Suprapubic skin (tissue), 4 donors: Measurements from ENCODE around the gene PFKP. TPM values are rescaled to one million over a fixed set of nuclear protein-coding genes. Genes with fewer than 3 reads are reported as not detected.

Source experiments
- DNase-seq, 2 donors: peaks; one replicate each; pipeline ENCODE4 v3.0.0-alpha.2; 2019; ENCODE audit warnings: low spot score in 2 of 2
- H3K27ac ChIP-seq: fragments of 200-600 bp; sonication (generic); one replicate; pipeline ENCODE4 v1.5.1; 2019
- H3K27me3 ChIP-seq: fragments of 200-600 bp; sonication (generic); one replicate; pipeline ENCODE4 v1.5.1; 2019
- H3K36me3 ChIP-seq: fragments of 200-600 bp; sonication (generic); one replicate; pipeline ENCODE4 v1.5.1; 2019
- H3K4me1 ChIP-seq: fragments of 200-600 bp; sonication (generic); one replicate; pipeline ENCODE4 v1.5.1; 2019
- H3K4me3 ChIP-seq: fragments of 200-600 bp; sonication (generic); one replicate; pipeline ENCODE4 v1.5.1; 2019; ENCODE audit warnings: mild to moderate bottlenecking
- H3K9me3 ChIP-seq: fragments of 200-600 bp; sonication (generic); one replicate; pipeline ENCODE4 v1.5.1; 2019
- EP300 ChIP-seq: sonication (generic); formaldehyde crosslinking; IDR thresholded peaks from one replicate; pipeline ENCODE4 v1.6.1; 2017; ENCODE audit warnings: antibody characterized with exemption
- POLR2A ChIP-seq, 2 donors: fragments of 450-650 bp; IDR thresholded peaks; one replicate each; pipeline ENCODE4 v1.6.1; 2017; ENCODE audit warnings: antibody characterized with exemption in 2 of 2, mild to moderate bottlenecking in 2 of 2, moderate library complexity in 2 of 2
- POLR2AphosphoS5 ChIP-seq, 3 donors: sonication (generic); formaldehyde crosslinking; IDR thresholded peaks; one replicate each; pipeline ENCODE4 v1.6.1; 2017; ENCODE audit warnings: antibody characterized with exemption in 3 of 3
- WGBS: methylation state at CpG from one replicate; pipeline ENCODE4 v1.1.5; 2018; 5-methylcytosine and 5-hydroxymethylcytosine counted together
- total RNA-seq, 4 donors: library from RNA; depleted of rRNA; stranded (reverse); fragments of >200 nt; gene quantifications; one replicate each; pipeline ENCODE4 v1.1.0, GENCODE V29; 2016
- TF ChIP-seq, protein P1 (sequence below), 2 donors: fragments of 200-600 bp in 1 of 2; fragments of 450-650 bp in 1 of 2; sonication (generic) in 1 of 2; IDR thresholded peaks; one replicate each; pipeline ENCODE4 v1.5.1; 2016 to 2019; ENCODE audit warnings: antibody characterized with exemption in 2 of 2, mild to moderate bottlenecking in 1 of 2, moderate library complexity in 1 of 2

Gene PFKP
- total RNA-seq, 4 donors from 2014 or later: 36.7 to 58.9 (median 44.7) TPM

DNA sequence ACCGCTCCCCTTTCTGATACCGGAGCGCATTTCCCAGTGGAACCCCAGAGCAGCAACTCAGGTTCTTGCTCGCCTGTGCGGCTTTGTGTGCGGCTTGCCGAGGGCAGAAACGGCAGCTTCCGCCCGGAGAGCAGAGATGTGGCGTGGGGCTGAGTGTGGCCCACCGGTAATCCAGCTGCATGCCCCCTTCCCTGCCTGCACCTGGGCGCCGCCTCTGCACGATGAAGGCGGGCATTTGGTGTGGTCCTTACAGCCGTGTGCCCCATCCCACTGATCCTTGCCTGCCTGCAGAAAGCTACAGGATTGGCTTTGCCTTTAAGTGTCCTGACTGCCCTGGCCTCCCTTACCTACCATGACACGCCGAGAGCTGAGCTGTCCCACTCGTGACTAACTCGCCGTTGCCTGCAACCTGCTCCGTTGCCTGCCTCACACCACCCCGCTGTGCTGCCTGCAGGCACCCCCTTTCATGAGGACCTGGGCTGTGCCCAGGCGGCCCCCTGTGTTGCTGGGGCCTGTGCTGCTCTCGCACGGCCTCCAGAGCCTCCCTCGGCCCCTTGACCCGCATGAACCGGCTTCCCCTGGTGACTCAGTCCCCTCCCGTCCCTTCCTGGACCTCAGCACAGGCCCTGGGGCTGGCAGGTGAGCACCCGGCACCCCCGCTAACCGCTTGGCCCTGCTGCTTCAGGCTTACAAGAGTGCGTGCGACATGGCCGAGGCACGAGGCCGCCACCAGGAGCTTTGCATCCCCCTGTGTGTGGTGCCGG is 57.2 kb downstream of the PFKP start:
- 91% methylated on average over 27 of the region's 40 CpGs for WGBS
- Histone ChIP-seq H3K27me3 (no peaks in the 10 kb centered on the region), H3K36me3 (peaks cover 31% of the 10 kb centered on the region), H3K4me1 (peaks cover 14% of the 10 kb centered on the region), H3K27ac (no peak overlapping the region), H3K9me3 (no peaks in the 10 kb centered on the region), H3K4me3 (no peak overlapping the region)
- no peak for TF ChIP-seq POLR2A (IDR thresholded peaks at IDR 0.05)
- no peak for TF ChIP-seq EP300
- TF ChIP-seq, protein P1, sequence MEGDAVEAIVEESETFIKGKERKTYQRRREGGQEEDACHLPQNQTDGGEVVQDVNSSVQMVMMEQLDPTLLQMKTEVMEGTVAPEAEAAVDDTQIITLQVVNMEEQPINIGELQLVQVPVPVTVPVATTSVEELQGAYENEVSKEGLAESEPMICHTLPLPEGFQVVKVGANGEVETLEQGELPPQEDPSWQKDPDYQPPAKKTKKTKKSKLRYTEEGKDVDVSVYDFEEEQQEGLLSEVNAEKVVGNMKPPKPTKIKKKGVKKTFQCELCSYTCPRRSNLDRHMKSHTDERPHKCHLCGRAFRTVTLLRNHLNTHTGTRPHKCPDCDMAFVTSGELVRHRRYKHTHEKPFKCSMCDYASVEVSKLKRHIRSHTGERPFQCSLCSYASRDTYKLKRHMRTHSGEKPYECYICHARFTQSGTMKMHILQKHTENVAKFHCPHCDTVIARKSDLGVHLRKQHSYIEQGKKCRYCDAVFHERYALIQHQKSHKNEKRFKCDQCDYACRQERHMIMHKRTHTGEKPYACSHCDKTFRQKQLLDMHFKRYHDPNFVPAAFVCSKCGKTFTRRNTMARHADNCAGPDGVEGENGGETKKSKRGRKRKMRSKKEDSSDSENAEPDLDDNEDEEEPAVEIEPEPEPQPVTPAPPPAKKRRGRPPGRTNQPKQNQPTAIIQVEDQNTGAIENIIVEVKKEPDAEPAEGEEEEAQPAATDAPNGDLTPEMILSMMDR (IDR thresholded peaks at IDR 0.05): no peak
- TF ChIP-seq POLR2AphosphoS5 (IDR thresholded peaks at IDR 0.05): no peak
- DNase-seq: no peak

DNA sequence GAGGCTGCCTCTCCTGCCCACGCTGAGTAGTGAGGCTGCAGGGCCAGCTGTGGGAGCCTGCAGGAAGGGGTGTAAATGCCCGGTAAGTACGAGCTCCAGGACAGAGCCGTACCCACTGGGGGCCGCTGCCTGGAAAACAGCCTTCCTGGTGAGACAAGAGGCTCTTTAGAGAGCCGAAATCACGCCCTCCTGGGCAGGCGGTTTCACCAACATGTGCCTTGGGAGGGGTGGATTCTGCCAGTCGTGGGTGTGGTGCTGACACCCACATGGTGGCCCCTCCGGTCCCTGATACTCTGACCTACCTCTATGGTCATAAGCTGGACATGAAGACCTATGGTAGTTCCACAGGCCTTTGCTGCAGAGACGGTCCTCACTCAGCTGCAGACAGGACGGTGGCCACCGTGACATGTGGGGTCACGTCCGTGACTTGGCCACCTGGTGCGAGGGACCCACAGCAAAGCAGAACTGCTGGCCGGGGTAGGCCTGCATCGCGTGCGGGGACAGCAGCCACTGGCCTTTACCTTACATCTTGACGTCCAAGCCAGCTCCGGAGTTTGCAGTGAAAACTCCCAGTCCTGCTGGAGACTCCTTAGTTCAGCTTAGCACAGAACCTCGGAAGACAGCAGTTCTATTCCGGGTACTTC is 58.3 kb downstream of the PFKP start:
- peaks cover 36% of the 10 kb centered on the region for H3K36me3 ChIP-seq
- H3K4me3 ChIP-seq: no peak overlapping the region
- H3K27ac ChIP-seq: no peak overlapping the region
- H3K4me1 ChIP-seq: peaks cover 14% of the 10 kb centered on the region
- DNase-seq: no peak
- no peaks in the 10 kb centered on the region for H3K9me3 ChIP-seq
- no peak for TF ChIP-seq POLR2AphosphoS5 (IDR thresholded peaks at IDR 0.05)
- no peak for TF ChIP-seq POLR2A (IDR thresholded peaks at IDR 0.05)
- no peak for TF ChIP-seq EP300
- TF ChIP-seq, protein P1 (IDR thresholded peaks at IDR 0.05): no peak
- 97% methylated on average over 6 of the region's 24 CpGs for WGBS
- no peaks in the 10 kb centered on the region for H3K27me3 ChIP-seq

DNA sequence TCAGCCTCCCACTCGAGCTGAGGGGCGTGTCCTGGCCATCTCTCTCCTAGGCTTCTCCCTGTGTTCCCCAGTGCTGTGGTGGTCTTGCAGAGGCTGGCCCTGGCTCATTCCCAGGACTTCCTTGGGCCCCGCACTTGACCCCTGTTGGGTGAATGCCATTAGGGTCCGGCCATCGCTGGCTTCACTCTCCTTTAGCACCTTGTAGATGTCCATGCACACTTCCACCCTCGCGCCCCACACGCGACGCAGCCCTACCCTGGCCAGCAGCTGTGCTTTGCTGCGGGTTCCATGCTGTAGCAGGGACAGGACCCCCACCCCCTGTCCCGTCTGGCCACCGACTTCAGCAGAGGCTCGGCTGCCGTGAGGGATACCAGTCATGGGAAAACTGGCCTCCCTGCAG is 58.9 kb downstream of the PFKP start:
- no peaks in the 10 kb centered on the region for H3K27me3 ChIP-seq
- no peak overlapping the region for H3K27ac ChIP-seq
- no peak for TF ChIP-seq EP300
- TF ChIP-seq POLR2A (IDR thresholded peaks at IDR 0.05): no peak
- TF ChIP-seq, protein P1 (IDR thresholded peaks at IDR 0.05): no peak
- WGBS: 78% methylated on average over 15 of the region's 15 CpGs
- peaks cover 14% of the 10 kb centered on the region for H3K4me1 ChIP-seq
- no peak for DNase-seq
- peaks cover 36% of the 10 kb centered on the region for H3K36me3 ChIP-seq
- no peaks in the 10 kb centered on the region for H3K9me3 ChIP-seq
- H3K4me3 ChIP-seq: no peak overlapping the region

DNA sequence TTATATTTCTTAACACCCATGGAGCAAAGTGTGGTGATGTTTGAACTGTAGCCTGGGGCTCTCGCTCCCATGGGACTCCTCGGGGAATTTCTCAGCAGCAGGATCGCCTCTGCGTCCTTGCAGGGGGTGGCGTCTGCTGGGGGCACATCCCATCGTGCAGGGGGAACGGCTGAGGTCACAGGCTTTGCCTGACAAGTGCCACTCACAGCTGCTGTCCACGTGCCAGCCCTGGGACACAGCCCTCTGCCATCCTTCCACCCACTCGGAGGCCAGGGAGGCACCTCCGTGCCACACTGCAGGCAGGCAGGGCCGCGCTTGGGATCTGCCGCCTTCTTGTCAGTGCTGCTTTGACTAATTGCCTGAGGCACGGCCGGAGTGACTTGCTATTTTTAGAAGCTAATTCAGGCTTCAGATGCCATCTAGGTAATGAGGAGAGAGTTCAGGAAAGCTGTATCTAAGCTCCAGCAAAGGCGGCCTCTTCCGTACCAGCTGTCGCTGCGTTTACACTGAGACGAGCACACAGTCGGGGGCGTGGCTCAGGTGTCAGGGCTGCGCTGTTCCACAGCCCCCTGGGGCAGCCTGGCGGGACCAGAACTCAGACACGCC is 59.5 kb downstream of the PFKP start:
- Histone ChIP-seq H3K36me3 (peaks cover 40% of the 10 kb centered on the region), H3K9me3 (no peaks in the 10 kb centered on the region), H3K27me3 (no peaks in the 10 kb centered on the region), H3K27ac (no peak overlapping the region), H3K4me3 (no peak overlapping the region), H3K4me1 (peaks cover 14% of the 10 kb centered on the region)
- 36% methylated on average over 16 of the region's 25 CpGs for WGBS
- DNase-seq: no peak
- TF ChIP-seq EP300: no peak
- TF ChIP-seq, protein P1 (IDR thresholded peaks at IDR 0.05): no peak

DNA sequence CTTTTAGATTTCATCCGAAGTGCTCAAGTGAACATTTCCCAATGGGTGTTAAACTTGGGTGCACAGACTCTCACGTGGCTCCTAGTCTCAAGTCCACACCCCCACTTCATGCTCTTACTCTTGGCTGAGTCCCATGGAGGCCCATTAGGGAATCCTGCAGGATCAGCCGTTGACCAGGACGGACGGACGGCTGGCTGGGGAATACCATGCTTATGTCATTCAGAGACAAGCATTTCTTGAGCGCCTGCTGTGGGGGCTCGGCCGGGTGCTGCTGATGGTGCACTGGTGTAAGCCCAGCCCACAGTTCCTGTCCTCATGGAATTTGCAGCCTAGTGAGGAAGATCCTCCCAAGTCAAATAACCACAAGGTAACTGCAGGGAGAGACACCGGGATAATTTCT is 60.6 kb downstream of the PFKP start:
- Histone ChIP-seq H3K4me3 (no peak overlapping the region), H3K27me3 (no peaks in the 10 kb centered on the region), H3K9me3 (no peaks in the 10 kb centered on the region), H3K4me1 (peaks cover 14% of the 10 kb centered on the region), H3K36me3 (peaks cover 51% of the 10 kb centered on the region), H3K27ac (no peak overlapping the region)
- WGBS: 68% methylated on average over 10 of the region's 10 CpGs
- TF ChIP-seq, protein P1 (IDR thresholded peaks at IDR 0.05): no peak
- TF ChIP-seq POLR2AphosphoS5 (IDR thresholded peaks at IDR 0.05) (no peak), POLR2A (IDR thresholded peaks at IDR 0.05) (no peak), EP300 (no peak)
- no peak for DNase-seq
